Stimulated activated CD4-positive, alpha-beta T cell treated with anti-CD3 and anti-CD28 coated beads, Interleukin-4, amount 100 ng/mL, for 48 hours (primary cell): ENCODE results near the gene ANKRD52.
A peak's percentile ranks its signal among the peaks of the same experiment; 100 is the strongest.

Source experiments
- DNase-seq, 2 donors: peaks; one replicate each; pipeline ENCODE4 v3.0.0-alpha.2; 2020; ENCODE audit warnings: low read depth in 2 of 2

The ANKRD52 gene

GRCh38 chr12:56241424-56242303, 16.5 kb downstream of the ANKRD52 start:
- no peak for DNase-seq

- DNase-seq: no peak
Observed at GRCh38 chr12:56237552-56237951, 20.6 kb downstream of the ANKRD52 start.

GRCh38 chr12:56236985-56237384, 21.2 kb downstream of the ANKRD52 start:
- DNase-seq: no peak

GRCh38 chr12:56236091-56236490, 22.1 kb downstream of the ANKRD52 start:
- no peak for DNase-seq

GRCh38 chr12:56234746-56235436, 23.3 kb downstream of the ANKRD52 start:
- no peak for DNase-seq

- DNase-seq: no peak
Observed at GRCh38 chr12:56231184-56231582, 27.0 kb downstream of the ANKRD52 start.

- no peak for DNase-seq
Observed at GRCh38 chr12:56230432-56231183, 27.6 kb downstream of the ANKRD52 start.

GRCh38 chr12:56229916-56230431, 28.2 kb downstream of the ANKRD52 start, which contains the start of gene SLC39A5:
TSS of gene SLC39A5 (plus strand) at chr12:56230051. CDS start at chr12:56231275, 1,224 bp downstream.
- no peak for DNase-seq

- DNase-seq: no peak
Observed at GRCh38 chr12:56229082-56229481, 29.1 kb downstream of the ANKRD52 start.

GRCh38 chr12:56224954-56225353, 33.2 kb downstream of the ANKRD52 start:
- no peak for DNase-seq

GRCh38 chr12:56224102-56224701, 34.0 kb downstream of the ANKRD52 start, which contains the start of gene NABP2:
TSS of gene NABP2 (plus strand) at chr12:56224342. CDS start at chr12:56224857, 515 bp downstream.
- peak; percentile 91 to 96 for DNase-seq

GRCh38 chr12:56223571-56224101, 34.5 kb downstream of the ANKRD52 start:
- no peak for DNase-seq

GRCh38 chr12:56222531-56222895, 35.7 kb downstream of the ANKRD52 start:
- no peak for DNase-seq

GRCh38 chr12:56221757-56222530, 36.2 kb downstream of the ANKRD52 start, which contains the start of gene RNF41:
TSS of gene RNF41 (minus strand) at chr12:56221922. CDS start at chr12:56214047, 7,875 bp downstream.
- DNase-seq: peak; percentile 89

GRCh38 chr12:56221232-56221756, 36.9 kb downstream of the ANKRD52 start:
- no peak for DNase-seq

GRCh38 chr12:56220611-56221231, 37.5 kb downstream of the ANKRD52 start:
- DNase-seq: no peak

- DNase-seq: no peak
Observed at GRCh38 chr12:56219840-56220239, 38.3 kb downstream of the ANKRD52 start.

- no peak for DNase-seq
Observed at GRCh38 chr12:56216461-56216860, 41.7 kb downstream of the ANKRD52 start.

- no peak for DNase-seq
Observed at GRCh38 chr12:56213878-56214277, 44.3 kb downstream of the ANKRD52 start.

GRCh38 chr12:56212361-56212760, 45.8 kb downstream of the ANKRD52 start:
- no peak for DNase-seq
